ENCODE data around the gene SPATS2L. TPM values are rescaled to one million over a fixed set of nuclear protein-coding genes. Genes with fewer than 3 reads are reported as not detected.

Gene SPATS2L
- total RNA-seq, 1 experiment from 2014 or later: 112 TPM

DNA sequence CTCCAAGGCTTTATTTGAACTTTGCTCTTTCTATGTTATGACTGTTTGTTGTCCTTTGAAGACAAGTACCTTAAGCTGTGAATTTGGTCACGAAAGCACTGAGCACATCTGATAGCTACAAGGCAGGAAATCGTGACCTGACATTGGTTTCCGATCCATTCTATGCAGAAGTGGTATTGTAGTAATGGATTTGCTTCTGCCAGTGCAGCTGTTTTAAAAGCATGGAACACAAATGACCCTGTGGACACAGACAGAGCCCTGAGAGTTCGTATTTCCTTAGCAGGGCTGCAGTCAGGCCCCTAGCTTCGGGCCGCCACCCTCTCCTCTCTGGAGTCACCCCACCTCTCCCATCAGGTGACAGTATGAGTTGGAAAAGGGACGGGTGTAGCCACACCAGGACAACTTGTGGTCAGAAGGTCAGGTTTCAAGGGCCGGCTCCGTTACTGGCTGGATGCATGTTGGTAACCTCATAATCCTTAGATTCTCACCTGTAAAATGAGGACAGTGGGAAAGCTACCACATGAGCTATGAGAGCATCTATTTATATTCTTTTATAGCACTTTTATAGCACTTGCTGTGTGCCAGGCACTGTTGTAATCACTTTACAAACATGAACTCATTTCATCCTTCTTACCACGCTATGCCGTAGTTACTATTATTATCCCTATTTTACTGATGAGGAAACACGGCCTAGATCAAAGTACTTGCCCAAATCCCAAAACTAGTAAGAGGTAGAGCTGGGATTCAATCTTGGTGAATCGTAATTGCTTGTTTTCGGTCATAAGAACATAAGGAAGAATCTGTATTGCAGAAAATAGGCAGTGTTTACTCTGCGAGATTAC, 70.2 kb downstream of the SPATS2L start:
- no peak overlapping the region for H3K4me3 Mint-ChIP-seq
- TF ChIP-seq, protein P1, sequence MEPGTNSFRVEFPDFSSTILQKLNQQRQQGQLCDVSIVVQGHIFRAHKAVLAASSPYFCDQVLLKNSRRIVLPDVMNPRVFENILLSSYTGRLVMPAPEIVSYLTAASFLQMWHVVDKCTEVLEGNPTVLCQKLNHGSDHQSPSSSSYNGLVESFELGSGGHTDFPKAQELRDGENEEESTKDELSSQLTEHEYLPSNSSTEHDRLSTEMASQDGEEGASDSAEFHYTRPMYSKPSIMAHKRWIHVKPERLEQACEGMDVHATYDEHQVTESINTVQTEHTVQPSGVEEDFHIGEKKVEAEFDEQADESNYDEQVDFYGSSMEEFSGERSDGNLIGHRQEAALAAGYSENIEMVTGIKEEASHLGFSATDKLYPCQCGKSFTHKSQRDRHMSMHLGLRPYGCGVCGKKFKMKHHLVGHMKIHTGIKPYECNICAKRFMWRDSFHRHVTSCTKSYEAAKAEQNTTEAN (CRISPR knock-in tag; IDR thresholded peaks at IDR 0.05): no peak
- TF ChIP-seq GABPB1 (CRISPR knock-in tag; IDR thresholded peaks at IDR 0.05): 0 out of 2 replicates have a peak, but pooled peaks have one; percentile 10
- peaks cover 7% of the 10 kb centered on the region for H3K36me3 Mint-ChIP-seq
- no peaks in the 10 kb centered on the region for H3K27me3 Mint-ChIP-seq (ENCODE audit: low read depth)
- peak overlapping the region; percentile 75 for H3K27ac Mint-ChIP-seq
- 0 out of 2 replicates have a peak, but pooled peaks have one; percentile 7 for ATAC-seq
- ChIA-PET POLR2A (no interaction called here), CTCF (interaction anchor here (0.5 kb wide), 1 partner anchor 733 kb away, joined by 3 read pairs; no protein-coding TSS in a partner anchor)
- H3K4me1 Mint-ChIP-seq: peaks cover 89% of the 10 kb centered on the region
- no peaks in the 10 kb centered on the region for H3K9me3 Mint-ChIP-seq
- no peak for DNase-seq (ENCODE audit: low spot score)

DNA sequence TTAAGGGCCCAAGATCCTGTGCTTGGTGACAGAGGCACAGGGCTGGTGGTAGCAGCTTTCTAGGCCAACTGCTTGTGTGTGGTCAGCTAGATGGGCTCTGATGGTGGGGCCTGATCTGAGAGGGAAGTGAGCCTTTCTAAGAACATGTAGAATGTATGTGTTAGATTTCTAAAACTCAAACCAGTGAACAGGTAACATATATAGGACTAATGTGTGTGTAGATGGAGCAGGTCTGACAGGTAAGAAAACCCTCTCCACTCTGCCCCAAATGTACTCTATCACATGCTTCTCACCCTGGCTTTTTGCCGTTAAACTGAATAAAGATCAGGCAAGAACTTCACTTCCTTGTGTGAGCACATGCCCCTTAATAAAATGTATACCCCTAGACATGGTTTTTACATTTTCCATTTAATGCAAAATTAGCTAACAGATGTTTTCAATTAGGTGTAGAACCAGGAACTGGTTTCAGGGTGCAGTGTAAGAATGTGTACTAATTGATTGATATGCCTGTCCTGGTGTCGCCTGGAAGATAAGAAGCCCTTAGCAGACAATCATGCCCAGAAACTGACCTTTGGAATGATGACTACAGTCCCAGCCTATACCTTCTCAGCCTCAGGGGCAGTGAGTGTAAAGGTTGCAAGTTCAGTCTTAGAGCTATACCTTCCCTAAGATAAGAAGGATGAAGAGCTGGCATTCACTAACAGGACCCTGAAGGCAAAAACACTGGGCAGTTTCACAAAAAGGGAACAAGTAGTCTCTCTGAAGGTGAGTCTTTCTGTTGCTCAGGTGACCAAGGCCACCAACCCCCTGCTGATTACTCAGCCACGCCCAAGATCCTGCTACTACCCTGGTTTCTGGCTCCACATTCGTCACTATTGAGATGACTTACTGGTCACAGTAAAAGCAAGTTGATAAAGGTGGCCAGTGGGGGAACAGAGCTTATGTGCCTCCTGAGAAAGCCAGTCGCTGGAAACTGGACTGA, 71.2 kb downstream of the SPATS2L start:
- H3K4me3 Mint-ChIP-seq: 0 out of 2 replicates have a peak overlapping the region, but pooled peaks have one; percentile 0
- no peak for TF ChIP-seq SMAD3 (CRISPR knock-in tag; IDR thresholded peaks at IDR 0.05; ENCODE audit: borderline replicate concordance)
- no peak for TF ChIP-seq SMAD4 (CRISPR knock-in tag; IDR thresholded peaks at IDR 0.05)
- TF ChIP-seq ZNF671 (CRISPR knock-in tag; IDR thresholded peaks at IDR 0.05): no peak
- TF ChIP-seq, protein P2, sequence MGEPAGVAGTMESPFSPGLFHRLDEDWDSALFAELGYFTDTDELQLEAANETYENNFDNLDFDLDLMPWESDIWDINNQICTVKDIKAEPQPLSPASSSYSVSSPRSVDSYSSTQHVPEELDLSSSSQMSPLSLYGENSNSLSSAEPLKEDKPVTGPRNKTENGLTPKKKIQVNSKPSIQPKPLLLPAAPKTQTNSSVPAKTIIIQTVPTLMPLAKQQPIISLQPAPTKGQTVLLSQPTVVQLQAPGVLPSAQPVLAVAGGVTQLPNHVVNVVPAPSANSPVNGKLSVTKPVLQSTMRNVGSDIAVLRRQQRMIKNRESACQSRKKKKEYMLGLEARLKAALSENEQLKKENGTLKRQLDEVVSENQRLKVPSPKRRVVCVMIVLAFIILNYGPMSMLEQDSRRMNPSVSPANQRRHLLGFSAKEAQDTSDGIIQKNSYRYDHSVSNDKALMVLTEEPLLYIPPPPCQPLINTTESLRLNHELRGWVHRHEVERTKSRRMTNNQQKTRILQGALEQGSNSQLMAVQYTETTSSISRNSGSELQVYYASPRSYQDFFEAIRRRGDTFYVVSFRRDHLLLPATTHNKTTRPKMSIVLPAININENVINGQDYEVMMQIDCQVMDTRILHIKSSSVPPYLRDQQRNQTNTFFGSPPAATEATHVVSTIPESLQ (CRISPR knock-in tag; IDR thresholded peaks at IDR 0.05): no peak
- TF ChIP-seq, protein P3, sequence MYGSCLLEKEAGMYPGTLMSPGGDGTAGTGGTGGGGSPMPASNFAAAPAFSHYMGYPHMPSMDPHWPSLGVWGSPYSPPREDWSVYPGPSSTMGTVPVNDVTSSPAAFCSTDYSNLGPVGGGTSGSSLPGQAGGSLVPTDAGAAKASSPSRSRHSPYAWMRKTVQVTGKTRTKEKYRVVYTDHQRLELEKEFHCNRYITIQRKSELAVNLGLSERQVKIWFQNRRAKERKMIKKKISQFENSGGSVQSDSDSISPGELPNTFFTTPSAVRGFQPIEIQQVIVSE (CRISPR knock-in tag; IDR thresholded peaks at IDR 0.05; ENCODE audit: borderline replicate concordance): no peak
- TF ChIP-seq JAZF1 (CRISPR knock-in tag; IDR thresholded peaks at IDR 0.05): no peak
- no peak for TF ChIP-seq NFE2L1 (CRISPR knock-in tag; IDR thresholded peaks at IDR 0.05)
- TF ChIP-seq MYBL2 (CRISPR knock-in tag; IDR thresholded peaks at IDR 0.05): no peak
- TF ChIP-seq, protein P4, sequence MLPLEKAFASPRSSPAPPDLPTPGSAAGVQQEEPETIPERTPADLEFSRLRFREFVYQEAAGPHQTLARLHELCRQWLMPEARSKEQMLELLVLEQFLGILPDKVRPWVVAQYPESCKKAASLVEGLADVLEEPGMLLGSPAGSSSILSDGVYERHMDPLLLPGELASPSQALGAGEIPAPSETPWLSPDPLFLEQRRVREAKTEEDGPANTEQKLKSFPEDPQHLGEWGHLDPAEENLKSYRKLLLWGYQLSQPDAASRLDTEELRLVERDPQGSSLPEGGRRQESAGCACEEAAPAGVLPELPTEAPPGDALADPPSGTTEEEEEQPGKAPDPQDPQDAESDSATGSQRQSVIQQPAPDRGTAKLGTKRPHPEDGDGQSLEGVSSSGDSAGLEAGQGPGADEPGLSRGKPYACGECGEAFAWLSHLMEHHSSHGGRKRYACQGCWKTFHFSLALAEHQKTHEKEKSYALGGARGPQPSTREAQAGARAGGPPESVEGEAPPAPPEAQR (CRISPR knock-in tag; IDR thresholded peaks at IDR 0.05): no peak
- TF ChIP-seq, protein P5, sequence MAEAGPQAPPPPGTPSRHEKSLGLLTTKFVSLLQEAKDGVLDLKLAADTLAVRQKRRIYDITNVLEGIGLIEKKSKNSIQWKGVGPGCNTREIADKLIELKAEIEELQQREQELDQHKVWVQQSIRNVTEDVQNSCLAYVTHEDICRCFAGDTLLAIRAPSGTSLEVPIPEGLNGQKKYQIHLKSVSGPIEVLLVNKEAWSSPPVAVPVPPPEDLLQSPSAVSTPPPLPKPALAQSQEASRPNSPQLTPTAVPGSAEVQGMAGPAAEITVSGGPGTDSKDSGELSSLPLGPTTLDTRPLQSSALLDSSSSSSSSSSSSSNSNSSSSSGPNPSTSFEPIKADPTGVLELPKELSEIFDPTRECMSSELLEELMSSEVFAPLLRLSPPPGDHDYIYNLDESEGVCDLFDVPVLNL (CRISPR knock-in tag; IDR thresholded peaks at IDR 0.05; ENCODE audit: borderline replicate concordance, low read depth): no peak
- no peak for TF ChIP-seq NR1H2 (CRISPR knock-in tag; IDR thresholded peaks at IDR 0.05)
- no peak for TF ChIP-seq ZNF263 (CRISPR knock-in tag; IDR thresholded peaks at IDR 0.05; ENCODE audit: low read depth)
- TF ChIP-seq PRRX2 (CRISPR knock-in tag; IDR thresholded peaks at IDR 0.05): no peak
- TF ChIP-seq GTF2I (CRISPR knock-in tag; conservative IDR thresholded peaks at IDR 0.05): no peak
- TF ChIP-seq, protein P6, sequence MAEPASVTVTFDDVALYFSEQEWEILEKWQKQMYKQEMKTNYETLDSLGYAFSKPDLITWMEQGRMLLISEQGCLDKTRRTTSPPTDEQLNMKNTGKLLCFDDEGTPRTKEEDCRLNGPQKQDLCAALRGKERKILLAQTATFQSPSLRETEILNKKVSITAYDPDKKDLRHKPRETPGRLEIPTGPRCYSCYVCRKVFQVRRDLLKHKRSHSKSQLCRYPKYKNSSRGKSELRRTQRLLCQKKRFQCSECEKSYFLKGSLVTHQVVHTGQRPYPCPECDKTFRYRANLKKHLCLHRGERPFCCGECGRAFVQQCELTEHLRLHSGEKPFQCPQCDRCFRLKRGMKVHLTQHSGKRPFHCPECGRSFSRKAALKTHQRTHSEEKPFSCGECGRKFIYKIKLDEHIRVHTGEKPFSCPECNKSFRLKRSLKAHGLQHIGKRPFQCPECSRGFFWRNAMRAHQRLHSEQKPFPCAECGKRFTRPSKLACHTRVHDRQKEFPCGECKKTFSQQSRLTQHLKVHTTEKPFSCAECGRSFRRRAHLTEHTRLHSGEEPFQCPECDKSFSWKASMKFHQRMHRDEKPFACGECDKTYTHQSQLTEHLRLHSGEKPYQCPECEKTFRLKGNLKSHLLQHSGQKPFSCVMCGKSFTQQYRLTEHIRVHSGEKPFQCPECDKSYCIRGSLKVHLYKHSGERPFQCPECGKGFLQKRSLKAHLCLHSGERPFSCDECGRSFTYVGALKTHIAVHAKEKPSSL (CRISPR knock-in tag; conservative IDR thresholded peaks at IDR 0.05): no peak
- no peak for TF ChIP-seq EMX1 (CRISPR knock-in tag; IDR thresholded peaks at IDR 0.05)
- TF ChIP-seq, protein P7, sequence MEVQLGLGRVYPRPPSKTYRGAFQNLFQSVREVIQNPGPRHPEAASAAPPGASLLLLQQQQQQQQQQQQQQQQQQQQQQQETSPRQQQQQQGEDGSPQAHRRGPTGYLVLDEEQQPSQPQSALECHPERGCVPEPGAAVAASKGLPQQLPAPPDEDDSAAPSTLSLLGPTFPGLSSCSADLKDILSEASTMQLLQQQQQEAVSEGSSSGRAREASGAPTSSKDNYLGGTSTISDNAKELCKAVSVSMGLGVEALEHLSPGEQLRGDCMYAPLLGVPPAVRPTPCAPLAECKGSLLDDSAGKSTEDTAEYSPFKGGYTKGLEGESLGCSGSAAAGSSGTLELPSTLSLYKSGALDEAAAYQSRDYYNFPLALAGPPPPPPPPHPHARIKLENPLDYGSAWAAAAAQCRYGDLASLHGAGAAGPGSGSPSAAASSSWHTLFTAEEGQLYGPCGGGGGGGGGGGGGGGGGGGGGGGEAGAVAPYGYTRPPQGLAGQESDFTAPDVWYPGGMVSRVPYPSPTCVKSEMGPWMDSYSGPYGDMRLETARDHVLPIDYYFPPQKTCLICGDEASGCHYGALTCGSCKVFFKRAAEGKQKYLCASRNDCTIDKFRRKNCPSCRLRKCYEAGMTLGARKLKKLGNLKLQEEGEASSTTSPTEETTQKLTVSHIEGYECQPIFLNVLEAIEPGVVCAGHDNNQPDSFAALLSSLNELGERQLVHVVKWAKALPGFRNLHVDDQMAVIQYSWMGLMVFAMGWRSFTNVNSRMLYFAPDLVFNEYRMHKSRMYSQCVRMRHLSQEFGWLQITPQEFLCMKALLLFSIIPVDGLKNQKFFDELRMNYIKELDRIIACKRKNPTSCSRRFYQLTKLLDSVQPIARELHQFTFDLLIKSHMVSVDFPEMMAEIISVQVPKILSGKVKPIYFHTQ (CRISPR knock-in tag; IDR thresholded peaks at IDR 0.05): no peak

More for the DNA sequence above, 71.2 kb downstream of the SPATS2L start:
- Mint-ChIP-seq H3K4me1 (peaks cover 93% of the 10 kb centered on the region), H3K27ac (peak overlapping the region; percentile 75), H3K9me3 (no peaks in the 10 kb centered on the region), H3K27me3 (ENCODE audit: low read depth) (no peaks in the 10 kb centered on the region), H3K36me3 (peaks cover 3% of the 10 kb centered on the region; the same call in 1 of the 2 replicates)
- DNase-seq (ENCODE audit: low spot score) (no peak), ATAC-seq (no peak)
- ChIA-PET CTCF (no interaction called here), POLR2A (no interaction called here)
